Lower leg skin (tissue), 4 donors: ENCODE measurements around the gene ZBTB7B. TPM values are rescaled to one million over a fixed set of nuclear protein-coding genes. Genes with fewer than 3 reads are reported as not detected.

Experiments
- DNase-seq, 2 donors: peaks; one replicate each; pipeline ENCODE4 v3.0.0-alpha.2; 2019; ENCODE audit warnings: low spot score in 2 of 2
- H3K4me3 ChIP-seq: fragments of 200-600 bp; sonication (generic); 2 replicates; pipeline ENCODE4 v1.5.1; 2017; ENCODE audit warnings: mild to moderate bottlenecking, low read depth; ENCODE audit not compliant: poor library complexity, severe bottlenecking
- CTCF ChIP-seq, 3 donors: fragments of 450-650 bp; IDR thresholded peaks; one replicate each; pipeline ENCODE4 v1.5.1; 2016; ENCODE audit warnings: antibody characterized with exemption in 3 of 3, mild to moderate bottlenecking in 3 of 3, moderate library complexity in 2 of 3
- POLR2A ChIP-seq, 2 donors: fragments of 450-650 bp; IDR thresholded peaks; one replicate each; pipeline ENCODE4 v1.6.1; 2016 to 2017; ENCODE audit warnings: antibody characterized with exemption in 2 of 2, mild to moderate bottlenecking in 1 of 2, moderate library complexity in 1 of 2
- WGBS, 2 donors: methylation state at CpG; one replicate each; pipeline ENCODE4 v1.1.5; 2018; 5-methylcytosine and 5-hydroxymethylcytosine counted together
- intact Hi-C: fragments of 100-400 bp; cut with DNase I; formaldehyde crosslinking; loops from one replicate; pipeline ENCODE4 v1.15.0; 2023; ENCODE audit warnings: low total_unique reads
- total RNA-seq, 4 donors: library from RNA; depleted of rRNA; stranded (reverse); fragments of >200 nt; gene quantifications; one replicate each; pipeline ENCODE4 v1.1.0, GENCODE V29; 2016

ZBTB7B gene
- total RNA-seq, 4 donors from 2014 or later = 270 to 295 (median 286) TPM

DNA sequence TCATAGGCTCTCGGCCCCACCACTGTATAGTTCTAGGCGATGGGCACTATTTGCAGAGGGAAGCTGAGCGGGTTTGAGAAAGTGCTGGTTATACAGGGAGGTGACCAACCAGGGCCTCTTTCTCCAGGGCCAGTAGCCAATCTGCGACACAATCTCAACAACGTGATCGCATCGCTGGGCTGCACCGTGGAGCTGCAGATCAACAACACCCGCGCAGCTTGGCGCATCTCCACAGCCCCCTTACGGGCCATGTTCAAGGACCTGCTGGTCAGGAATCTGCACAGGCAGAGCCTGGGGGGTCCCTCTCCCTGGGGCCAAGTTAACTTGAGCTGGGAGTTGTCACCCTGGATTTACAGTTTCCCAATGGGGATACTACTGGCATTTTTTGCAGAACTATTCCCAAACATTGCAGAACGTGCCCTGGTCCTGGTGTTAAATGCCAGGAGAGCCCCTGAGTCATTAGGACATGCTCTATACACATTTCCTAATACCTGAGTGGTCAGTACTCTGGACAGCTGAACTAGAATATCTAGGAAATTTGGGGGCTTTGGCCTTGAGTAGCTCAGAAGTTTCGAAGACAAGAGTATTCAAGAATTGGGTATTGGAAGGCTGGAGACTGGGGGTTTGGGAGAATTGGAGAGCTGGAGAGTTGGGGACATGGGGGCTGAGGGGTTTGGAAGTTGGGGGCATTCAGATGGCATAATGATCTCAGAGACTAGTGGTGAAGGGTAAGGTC, 37.9 kb downstream of the ZBTB7B start:
- intact Hi-C loops = no loop called here
- TF ChIP-seq CTCF (IDR thresholded peaks at IDR 0.05) = no peak
- TF ChIP-seq POLR2A (IDR thresholded peaks at IDR 0.05) = no peak
- WGBS, 2 donors = 89 to 90% methylated on average over 14 of the region's 14 CpGs
- DNase-seq = no peak
- H3K4me3 ChIP-seq = no peak overlapping the region

DNA sequence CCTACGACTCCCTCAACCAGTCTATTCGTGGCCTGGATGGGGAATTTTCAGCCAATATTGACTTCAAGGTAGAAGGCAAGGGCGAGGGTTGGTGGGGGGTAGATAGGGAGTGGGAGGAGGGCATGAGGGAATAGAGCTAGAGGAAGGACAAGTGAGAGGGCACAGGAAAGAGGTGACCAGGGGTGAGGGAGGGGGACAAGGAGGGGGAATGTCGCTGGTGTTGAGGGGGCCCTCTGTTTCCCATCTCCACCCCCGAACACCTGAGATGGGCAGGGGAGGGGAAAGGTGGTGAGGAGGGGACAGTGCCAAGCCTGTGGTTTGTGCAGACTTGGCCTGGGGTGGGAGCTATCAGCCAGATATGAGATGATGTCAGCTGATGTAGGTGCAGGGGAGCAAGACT, 40.2 kb downstream of the ZBTB7B start:
- intact Hi-C loops = no loop called here
- no peak for DNase-seq
- TF ChIP-seq CTCF (IDR thresholded peaks at IDR 0.05) = no peak
- TF ChIP-seq POLR2A (IDR thresholded peaks at IDR 0.05) = no peak
- 74 to 82% methylated on average over 5 of the region's 5 CpGs for WGBS, 2 donors
- H3K4me3 ChIP-seq = no peak overlapping the region

- WGBS, 2 donors = 59 to 61% methylated on average over 12 of the region's 12 CpGs
- TF ChIP-seq POLR2A (IDR thresholded peaks at IDR 0.05) = no peak
- no peak for TF ChIP-seq CTCF (IDR thresholded peaks at IDR 0.05)
- intact Hi-C loops = no loop called here
- H3K4me3 ChIP-seq = no peak overlapping the region
- no peak for DNase-seq
These were observed 40.7 kb downstream of the ZBTB7B start for GRCh38 chr1:155043301-155043702.

GRCh38 chr1:155043793-155044192, 41.2 kb downstream of the ZBTB7B start:
- no peak for DNase-seq
- intact Hi-C loops = no loop called here
- TF ChIP-seq CTCF (IDR thresholded peaks at IDR 0.05) (no peak), POLR2A (IDR thresholded peaks at IDR 0.05) (no peak)
- WGBS, 2 donors = 78 to 83% methylated on average over 3 of the region's 3 CpGs
- H3K4me3 ChIP-seq = no peak overlapping the region

DNA sequence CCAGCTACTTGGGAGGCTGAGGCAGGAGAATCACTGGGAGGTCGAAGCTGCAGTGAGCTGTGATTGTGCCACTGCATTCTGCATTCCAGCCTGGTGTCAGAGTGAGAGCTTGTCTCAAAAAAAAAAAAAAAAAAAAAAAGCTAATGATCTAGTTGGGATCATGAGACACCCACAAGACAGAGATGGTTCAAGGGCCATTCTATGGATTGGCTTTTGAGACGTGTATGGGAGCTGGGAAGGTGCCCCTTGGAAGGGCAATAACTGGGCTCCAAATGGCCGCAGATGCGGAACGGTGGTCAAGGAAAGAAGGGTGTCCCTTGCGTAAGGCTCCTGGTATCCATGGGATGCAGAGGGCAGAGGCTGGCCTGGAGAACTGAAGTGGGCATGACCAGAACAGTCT, 41.8 kb downstream of the ZBTB7B start:
- no peak for DNase-seq
- TF ChIP-seq CTCF (IDR thresholded peaks at IDR 0.05) = no peak
- TF ChIP-seq POLR2A (IDR thresholded peaks at IDR 0.05) = no peak
- intact Hi-C loops = no loop called here
- 85 to 90% methylated on average over 6 of the region's 6 CpGs for WGBS, 2 donors
- H3K4me3 ChIP-seq = no peak overlapping the region
